Stomach (tissue), 9 donors: ENCODE results near the gene DUSP18. TPM values are rescaled to one million over a fixed set of nuclear protein-coding genes. Genes with fewer than 3 reads are reported as not detected.

ENCODE experiments used
- DNase-seq, 2 donors: peaks; one replicate each; pipeline versions ENCODE4 v3.0.0 to v3.0.0-alpha.2; 2013 to 2019
- H3K27ac ChIP-seq, 5 donors: fragments of 200-600 bp in 4 of 5; sonication (generic) in 4 of 5; one replicate each; pipeline ENCODE4 v1.5.1; 2013 to 2019; ENCODE audit warnings: mild to moderate bottlenecking in 1 of 5, moderate library complexity in 1 of 5
- H3K27me3 ChIP-seq, 3 donors: fragments of 200-600 bp; sonication (generic); one replicate each; pipeline ENCODE4 v1.5.1; 2017 to 2019; ENCODE audit warnings: mixed run types in 1 of 3
- H3K36me3 ChIP-seq, 4 donors: fragments of 200-600 bp; sonication (generic); 1 replicate in 3 of 4; 2 replicates in 1 of 4; pipeline ENCODE4 v1.5.1; 2016 to 2019
- H3K4me1 ChIP-seq, 4 donors: fragments of 200-600 bp; sonication (generic); one replicate each; pipeline ENCODE4 v1.5.1; 2016 to 2019
- H3K4me3 ChIP-seq, 4 donors: fragments of 200-600 bp; sonication (generic) in 3 of 4; one replicate each; pipeline ENCODE4 v1.5.1; 2016 to 2019; ENCODE audit warnings: mild to moderate bottlenecking in 1 of 4
- H3K9me3 ChIP-seq, 4 donors: fragments of 200-600 bp; sonication (generic); one replicate each; pipeline ENCODE4 v1.5.1; 2016 to 2019
- CTCF ChIP-seq, 7 experiments: fragments of 450-650 bp in 4 of 7; fragments of 200-600 bp in 3 of 7; sonication (generic) in 3 of 7; IDR thresholded peaks; one replicate each; pipeline ENCODE4 v1.5.1; 2016 to 2019; ENCODE audit warnings: antibody characterized with exemption in 7 of 7, control low read depth in 2 of 7, mild to moderate bottlenecking in 1 of 7
- EP300 ChIP-seq: sonication (generic); formaldehyde crosslinking; IDR thresholded peaks from one replicate; pipeline ENCODE4 v1.6.1; 2017; ENCODE audit warnings: antibody characterized with exemption
- POLR2A ChIP-seq, 4 donors: fragments of 450-650 bp; IDR thresholded peaks; one replicate each; pipeline ENCODE4 v1.6.1; 2016; ENCODE audit warnings: antibody characterized with exemption in 4 of 4, control low read depth in 2 of 4, mild to moderate bottlenecking in 1 of 4, moderate library complexity in 1 of 4
- POLR2AphosphoS5 ChIP-seq, 3 donors: sonication (generic); formaldehyde crosslinking; IDR thresholded peaks; one replicate each; pipeline ENCODE4 v1.6.1; 2016; ENCODE audit warnings: antibody characterized with exemption in 3 of 3
- WGBS, 5 donors: extraction: QIAGEN DNeasy Blood & Tissue Kit in 3 of 5; methylation state at CpG; one replicate each; pipeline versions ENCODE4 v1.1.5 to v1.1.7; 2013 to 2018; 5-methylcytosine and 5-hydroxymethylcytosine counted together
- intact Hi-C: fragments of 100-400 bp; cut with DNase I; formaldehyde crosslinking; loops from one replicate; pipeline ENCODE4 v1.15.1; 2023; ENCODE audit warnings: low total_unique reads
- polyA plus RNA-seq, 3 donors: library from polyadenylated mRNA; stranded (reverse); fragments of 200-250 nt; gene quantifications; one replicate each; pipeline ENCODE4 v1.2.3, GENCODE V29; 2013
- total RNA-seq, 5 donors: library from RNA; depleted of rRNA; stranded (reverse); fragments of >200 nt; gene quantifications; one replicate each; pipeline versions ENCODE4 v1.1.0 to v1.2.3, GENCODE V29; 2014 to 2016
- donor health status: healthy with polysubstance abuse.
- donor health status: Bipolar disorder and iron deficiency.
- donor health status: healthy.

Gene DUSP18
- total and polyA plus RNA-seq, 8 donors, result 1.4 to 46.9 (median 4.5) TPM; not detected in 1

- Histone ChIP-seq H3K4me1 (peaks cover 0 to 5% (median 4%) of the 10 kb centered on the region in 4 donors), H3K9me3 (no peaks in the 10 kb centered on the region), H3K4me3 (no peak overlapping the region), H3K36me3 (peaks cover 0 to 18% (median 1%) of the 10 kb centered on the region in 4 donors), H3K27me3 (no peaks in the 10 kb centered on the region), H3K27ac (no peak overlapping the region)
- 62 to 76% (median 72%) methylated on average over 3 of the region's 3 CpGs for WGBS, 5 donors
- intact Hi-C loops, result no loop called here
- TF ChIP-seq POLR2AphosphoS5 (IDR thresholded peaks at IDR 0.05), result no peak
- TF ChIP-seq EP300, result no peak
- no peak for TF ChIP-seq POLR2A (IDR thresholded peaks at IDR 0.05)
- no peak for TF ChIP-seq CTCF (IDR thresholded peaks at IDR 0.05)
- DNase-seq, result no peak
These were observed 12.1 kb downstream of the DUSP18 start for GRCh38 chr22:30655532-30655931.

GRCh38 chr22:30654361-30654760 is 13.3 kb downstream of the DUSP18 start:
- H3K27me3 ChIP-seq, result no peaks in the 10 kb centered on the region
- peaks cover 3 to 16% (median 13%) of the 10 kb centered on the region in 4 donors for H3K4me1 ChIP-seq
- peaks cover 0 to 12% (median 1%) of the 10 kb centered on the region in 4 donors for H3K36me3 ChIP-seq
- H3K9me3 ChIP-seq, result no peaks in the 10 kb centered on the region
- no peak for DNase-seq
- TF ChIP-seq POLR2A (IDR thresholded peaks at IDR 0.05) (no peak), CTCF (IDR thresholded peaks at IDR 0.05) (no peak), POLR2AphosphoS5 (IDR thresholded peaks at IDR 0.05) (no peak), EP300 (no peak)
- no peak overlapping the region for H3K27ac ChIP-seq
- no peak overlapping the region for H3K4me3 ChIP-seq
- intact Hi-C loops, result no loop called here
- WGBS, 5 donors, result 95 to 98% (median 96%) methylated on average over 14 of the region's 14 CpGs

- Histone ChIP-seq H3K27me3 (no peaks in the 10 kb centered on the region), H3K4me1 (peaks cover 9 to 26% (median 24%) of the 10 kb centered on the region in 4 donors), H3K36me3 (peaks cover 0 to 7% (median 1%) of the 10 kb centered on the region in 4 donors), H3K4me3 (no peak overlapping the region), H3K27ac (no peak overlapping the region), H3K9me3 (no peaks in the 10 kb centered on the region)
- WGBS, 5 donors, result 84 to 94% (median 93%) methylated on average over 2 of the region's 2 CpGs
- intact Hi-C loops, result no loop called here
- TF ChIP-seq POLR2AphosphoS5 (IDR thresholded peaks at IDR 0.05) (no peak), EP300 (no peak), CTCF (IDR thresholded peaks at IDR 0.05) (no peak), POLR2A (IDR thresholded peaks at IDR 0.05) (no peak)
- no peak for DNase-seq
These were observed 14.8 kb downstream of the DUSP18 start for GRCh38 chr22:30652852-30653251.

- TF ChIP-seq CTCF (IDR thresholded peaks at IDR 0.05) (no peak), POLR2A (IDR thresholded peaks at IDR 0.05) (no peak), POLR2AphosphoS5 (IDR thresholded peaks at IDR 0.05) (no peak), EP300 (no peak)
- intact Hi-C loops, result no loop called here
- 25 to 54% (median 48%) methylated on average over 4 to 5 of the region's 5 CpGs for WGBS, 5 donors
- Histone ChIP-seq H3K27me3 (no peaks in the 10 kb centered on the region), H3K36me3 (peaks cover 0 to 12% (median 11%) of the 10 kb centered on the region in 4 donors), H3K4me3 (no peak overlapping the region), H3K27ac (peak overlapping the region in 3 of 5 donors; percentile 4 to 45 (median 9)), H3K9me3 (no peaks in the 10 kb centered on the region), H3K4me1 (peaks cover 9 to 29% (median 26%) of the 10 kb centered on the region in 4 donors)
- peak; percentile 32 to 72 for DNase-seq
These were observed 17.1 kb downstream of the DUSP18 start for GRCh38 chr22:30650508-30651116.
